ENCODE data around the gene USP15.

The USP15 gene

DNA sequence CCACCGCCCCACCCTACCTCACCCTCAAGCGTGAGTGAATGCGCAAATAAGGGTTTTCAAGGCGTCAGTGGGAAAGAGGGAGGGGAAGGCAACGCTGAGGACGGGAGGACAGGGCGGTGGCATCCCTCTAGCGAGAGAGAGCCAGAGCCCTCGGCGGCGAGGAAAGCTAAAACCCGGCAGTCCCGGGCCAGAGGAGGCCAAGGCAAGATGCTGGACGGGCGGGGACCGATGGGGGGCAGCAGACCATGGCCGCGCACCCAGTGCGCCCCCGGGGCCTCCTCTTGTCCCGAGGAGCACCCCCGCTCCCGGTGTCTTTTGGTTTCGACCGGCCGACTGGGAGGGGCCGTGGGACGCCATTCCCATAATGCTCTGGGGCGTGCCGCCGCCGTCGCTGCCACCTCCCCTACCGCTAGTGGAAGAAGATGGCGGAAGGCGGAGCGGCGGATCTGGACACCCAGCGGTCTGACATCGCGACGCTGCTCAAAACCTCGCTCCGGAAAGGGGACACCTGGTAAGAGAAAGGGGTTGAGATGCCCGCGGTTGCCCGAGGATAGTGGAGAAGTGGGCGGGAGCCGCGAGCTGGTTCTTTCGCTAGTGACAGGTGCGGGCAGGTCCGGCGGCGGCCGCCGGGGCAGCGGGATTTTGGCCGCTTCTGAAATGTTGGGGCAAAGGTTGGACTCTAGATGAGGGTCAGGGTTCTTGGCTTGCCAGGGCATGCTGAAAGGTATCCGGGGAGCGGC is at the start of gene USP15:
Gene USP15, plus strand, starts transcription at position 412 of the 740 bp plus-strand sequence. Its CDS starts 11 bp downstream, at position 423.
- DNase-seq (ENCODE audit: low read depth in 2 of 2), result peak; percentile 93 to 94

DNA sequence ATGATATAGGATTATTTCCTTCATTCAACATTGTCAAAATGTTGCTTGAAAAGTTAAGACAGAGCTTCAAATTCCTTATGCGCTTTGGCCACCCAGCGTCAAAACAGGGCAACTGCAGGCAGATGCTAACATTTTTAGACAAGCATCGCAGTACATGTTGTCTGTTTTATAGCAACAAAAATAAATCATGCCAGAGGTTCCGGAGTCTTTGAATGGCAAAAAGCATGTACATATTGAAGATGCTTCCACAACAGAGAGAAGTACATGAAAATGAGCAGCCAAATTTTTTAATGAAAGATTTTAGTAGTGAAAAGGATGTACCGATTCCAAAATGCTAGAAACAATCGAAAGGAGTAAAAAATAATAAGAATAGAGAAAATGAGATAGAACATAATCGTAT is 49.8 kb upstream of the USP15 start:
- DNase-seq (ENCODE audit: low read depth in 2 of 2), result no peak

DNA sequence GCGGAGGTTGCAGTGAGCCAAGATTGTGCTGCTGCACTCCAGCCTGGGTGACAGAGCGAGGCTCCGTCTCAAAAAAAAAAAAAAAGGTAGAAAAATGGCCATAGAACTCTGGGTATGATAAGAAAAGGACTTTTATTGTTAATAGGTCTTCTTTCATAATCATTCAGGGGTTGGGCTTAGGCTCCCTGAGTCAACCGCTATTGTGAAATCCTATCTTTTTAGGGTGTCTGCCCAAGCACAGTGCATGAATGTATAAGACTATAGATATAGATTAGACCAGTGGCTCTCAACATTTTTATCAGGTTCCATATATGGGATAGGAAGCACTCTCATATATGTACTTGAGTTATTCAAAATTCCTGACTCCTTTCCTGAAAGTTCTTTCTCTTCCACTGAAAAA is 48.7 kb upstream of the USP15 start:
- no peak for DNase-seq (ENCODE audit: low read depth in 2 of 2)

DNA sequence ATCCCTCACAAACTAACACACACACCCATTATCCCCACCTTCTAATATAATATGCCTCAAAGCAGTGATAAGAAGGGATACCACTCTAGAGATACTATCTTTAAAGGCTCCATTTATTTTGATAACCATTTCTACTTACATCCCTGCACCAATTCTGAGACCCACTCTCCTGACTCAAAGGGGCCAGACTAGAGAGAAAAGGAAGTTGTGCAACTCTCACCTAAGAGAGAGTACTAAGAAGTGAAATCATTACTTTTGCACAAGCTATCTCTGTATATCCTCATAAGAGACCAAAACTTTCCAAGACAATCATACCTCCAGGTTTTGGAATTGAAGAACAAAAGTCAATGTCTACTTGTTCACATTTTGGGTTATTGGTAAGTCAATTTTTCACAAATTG is 45.4 kb upstream of the USP15 start:
- DNase-seq (ENCODE audit: low read depth in 2 of 2), result no peak

DNA sequence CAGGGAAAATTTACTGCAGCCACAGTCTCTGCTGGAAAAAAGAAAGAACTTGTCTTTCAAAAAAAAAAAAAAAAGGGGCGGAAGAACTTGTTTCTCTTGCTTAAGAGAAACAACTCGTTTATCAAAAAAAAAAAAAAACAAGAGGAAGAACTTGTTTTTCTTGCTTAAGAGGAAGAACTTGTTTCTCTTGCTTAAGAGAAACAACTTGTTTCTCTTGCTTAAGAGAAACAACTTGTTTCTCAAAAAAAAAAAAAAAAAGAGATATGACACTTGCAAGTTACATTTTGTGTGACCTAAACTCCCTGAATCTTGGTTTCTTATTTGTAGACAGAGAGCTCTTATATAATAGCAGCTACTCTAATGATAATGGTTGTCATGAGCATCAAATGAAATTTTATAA is 44.7 kb upstream of the USP15 start:
- no peak for DNase-seq (ENCODE audit: low read depth in 2 of 2)

DNA sequence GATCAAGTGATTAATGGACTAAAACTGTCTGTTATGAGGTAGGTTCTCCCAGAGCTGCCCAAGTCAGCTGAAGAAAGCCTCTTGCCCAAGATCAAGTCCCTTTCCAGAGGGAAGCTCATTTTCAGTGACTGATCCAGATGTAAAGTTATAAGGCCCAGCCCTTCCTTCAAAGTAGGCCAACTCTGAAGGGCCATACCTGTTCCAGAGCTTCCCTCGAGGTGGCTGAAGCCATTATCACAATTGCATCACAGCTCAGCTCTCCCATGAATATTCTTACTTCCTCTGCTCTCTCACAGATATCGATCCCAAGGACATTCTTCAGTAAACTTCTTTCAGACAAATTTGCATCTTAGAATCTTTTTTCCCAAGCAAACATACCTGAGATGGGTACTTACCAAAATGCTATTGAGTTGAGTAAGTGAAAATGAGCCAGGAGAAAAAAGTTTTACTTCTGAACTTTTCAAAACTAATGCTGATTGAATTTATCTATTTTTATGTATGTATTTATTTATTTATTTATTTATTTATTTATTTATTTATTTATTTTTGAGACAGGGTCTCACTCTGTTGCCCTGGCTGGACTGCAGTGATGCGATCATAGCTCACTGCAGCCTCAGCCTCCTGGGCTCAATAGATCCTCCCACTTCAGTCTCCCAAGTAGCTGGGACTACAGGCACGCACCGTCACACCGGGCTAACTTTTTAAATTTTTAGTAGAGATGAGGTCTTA is 42.6 kb upstream of the USP15 start:
- no peak for DNase-seq (ENCODE audit: low read depth in 2 of 2)

DNA sequence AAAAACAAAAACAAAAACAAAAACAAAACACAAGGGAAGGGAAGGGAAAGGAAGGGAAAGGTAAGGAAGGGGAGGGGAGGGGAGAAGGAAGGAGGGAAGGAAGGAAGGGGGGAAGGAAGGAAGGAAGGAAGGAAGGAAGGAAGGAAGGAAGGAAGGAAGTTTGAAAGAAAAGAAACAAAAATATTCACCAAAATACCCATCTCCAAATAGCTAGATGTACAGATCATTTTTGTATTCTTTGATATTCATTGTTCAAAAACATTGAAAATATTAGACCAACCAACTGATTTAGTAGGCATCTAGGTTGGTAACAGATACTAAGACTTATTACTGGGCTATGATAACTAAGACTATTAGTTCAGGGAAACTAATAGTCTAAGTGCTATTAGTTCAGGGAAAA is 39.1 kb upstream of the USP15 start:
- no peak for DNase-seq (ENCODE audit: low read depth in 2 of 2)

DNA sequence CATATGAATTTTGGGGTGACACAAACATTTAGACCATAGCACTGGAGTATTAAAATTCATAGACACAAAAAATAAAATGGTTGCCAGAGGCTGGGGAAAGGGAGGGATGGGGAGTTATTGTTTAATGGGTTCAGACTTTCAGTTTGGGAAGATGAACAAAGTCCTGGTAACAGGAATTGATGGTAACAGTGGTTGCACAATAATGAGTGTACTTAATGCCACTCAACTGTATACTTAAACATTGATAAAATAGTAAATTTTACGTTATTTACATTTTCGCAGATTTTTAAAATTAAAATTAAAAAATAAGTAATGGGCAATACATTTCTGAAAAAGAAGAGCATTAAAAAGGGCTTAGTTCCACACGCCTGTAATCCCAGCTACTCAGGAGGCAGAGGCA is 35.6 kb upstream of the USP15 start:
- no peak for DNase-seq (ENCODE audit: low read depth in 2 of 2)

DNA sequence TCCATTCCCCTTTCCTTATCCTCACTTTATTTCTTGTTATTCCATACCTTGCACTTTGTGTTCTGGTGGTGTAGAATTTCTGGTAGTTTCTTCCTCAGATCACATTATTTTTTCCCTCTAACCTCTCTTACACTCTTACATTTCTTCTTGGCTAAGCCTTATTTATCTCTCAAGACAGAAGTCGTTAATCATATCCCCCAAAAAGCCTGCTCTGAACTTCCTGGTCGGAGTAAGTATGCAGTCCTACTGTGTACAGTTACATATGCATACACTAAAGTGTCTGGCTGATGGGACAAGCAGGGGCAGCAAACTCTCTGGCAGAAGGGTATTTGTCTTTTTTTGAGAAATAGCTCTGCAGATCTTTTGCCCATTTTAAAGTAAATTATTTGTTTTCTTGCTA is 33.1 kb upstream of the USP15 start:
- no peak for DNase-seq (ENCODE audit: low read depth in 2 of 2)

DNA sequence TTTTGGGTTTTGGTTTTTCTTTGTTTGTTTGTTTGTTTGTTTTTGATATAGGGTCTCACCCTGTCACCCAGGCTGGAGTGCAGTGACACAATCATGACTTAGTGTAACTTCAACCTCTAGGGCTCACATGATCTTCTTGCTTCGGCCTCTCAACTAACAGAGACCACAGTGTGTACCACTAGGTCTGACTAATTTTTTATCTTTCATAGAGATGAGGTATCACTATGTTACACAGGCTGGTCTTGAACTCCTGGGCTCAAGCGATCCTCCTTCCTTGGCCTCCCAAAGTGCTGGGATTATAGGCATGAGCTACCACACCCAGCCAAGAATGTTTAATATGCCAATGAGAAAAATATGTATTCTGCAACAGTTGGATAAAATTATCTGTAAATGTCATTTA is 29.6 kb upstream of the USP15 start:
- DNase-seq (ENCODE audit: low read depth in 2 of 2), result no peak

DNA sequence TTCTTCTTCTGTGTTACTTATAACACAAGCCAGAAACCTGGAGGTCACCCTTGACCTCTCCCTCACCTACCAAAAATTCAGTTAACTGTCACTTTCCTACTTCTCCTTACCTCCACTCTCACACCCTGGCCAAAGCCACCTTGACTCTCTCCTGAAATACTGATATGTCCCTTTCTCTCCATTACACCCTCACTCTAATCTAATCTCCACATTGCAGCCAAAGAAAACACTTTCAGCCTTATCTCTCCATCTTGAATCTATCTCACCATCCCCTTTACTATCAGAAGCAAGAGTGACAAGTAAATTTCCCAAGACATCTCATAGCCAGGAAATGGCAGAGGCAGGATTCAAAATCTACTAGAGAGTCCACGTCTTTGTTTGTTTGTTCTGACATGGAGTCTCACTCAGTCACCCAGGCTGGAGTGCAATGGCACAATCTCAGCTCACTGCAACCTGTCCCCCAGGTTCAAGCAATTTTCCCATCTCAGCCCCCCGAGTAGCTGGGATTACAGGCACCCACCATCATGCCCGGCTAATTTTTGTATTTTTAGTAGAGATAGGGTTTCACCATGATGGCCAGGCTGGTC is 28.0 kb upstream of the USP15 start:
- no peak for DNase-seq (ENCODE audit: low read depth in 2 of 2)

DNA sequence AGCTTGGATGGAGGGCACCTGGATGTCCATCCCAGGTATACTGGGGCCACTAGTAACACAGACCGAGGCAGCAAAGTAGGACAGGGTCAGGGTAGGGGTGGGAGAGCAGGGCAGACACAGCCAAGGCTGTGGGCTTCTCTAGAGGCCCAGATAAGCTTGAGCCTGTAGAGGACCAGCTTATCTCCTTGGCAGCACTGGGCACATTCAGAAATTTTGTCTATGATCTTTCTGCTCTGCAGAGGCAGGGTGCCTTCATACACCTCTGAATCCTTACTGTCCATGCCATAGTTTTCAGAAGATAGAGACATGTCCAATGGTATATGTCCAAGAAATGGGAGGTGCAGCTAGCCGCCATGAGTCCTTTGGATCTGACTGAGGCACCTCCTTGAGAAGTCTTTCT is 26.4 kb upstream of the USP15 start:
- DNase-seq (ENCODE audit: low read depth in 2 of 2), result no peak

DNA sequence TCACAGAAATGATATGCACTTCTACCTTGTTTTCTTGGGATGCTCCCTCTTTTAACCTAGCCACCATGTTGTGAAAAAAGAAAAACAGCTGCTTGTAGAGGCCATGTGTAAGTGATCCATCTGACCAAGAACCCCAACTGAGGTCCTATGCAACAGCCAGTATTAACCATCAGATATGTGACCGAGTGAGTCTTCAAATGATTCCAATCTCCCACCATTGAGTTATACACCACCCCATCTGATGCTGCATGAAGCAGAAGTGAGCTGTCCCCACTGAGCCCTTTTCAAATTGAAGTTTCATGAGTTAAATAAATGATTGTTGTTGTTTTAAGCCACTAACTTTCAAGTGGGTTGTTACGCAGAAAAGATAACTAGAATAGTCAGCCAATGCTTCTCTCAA is 20.6 kb upstream of the USP15 start:
- DNase-seq (ENCODE audit: low read depth in 2 of 2), result no peak

DNA sequence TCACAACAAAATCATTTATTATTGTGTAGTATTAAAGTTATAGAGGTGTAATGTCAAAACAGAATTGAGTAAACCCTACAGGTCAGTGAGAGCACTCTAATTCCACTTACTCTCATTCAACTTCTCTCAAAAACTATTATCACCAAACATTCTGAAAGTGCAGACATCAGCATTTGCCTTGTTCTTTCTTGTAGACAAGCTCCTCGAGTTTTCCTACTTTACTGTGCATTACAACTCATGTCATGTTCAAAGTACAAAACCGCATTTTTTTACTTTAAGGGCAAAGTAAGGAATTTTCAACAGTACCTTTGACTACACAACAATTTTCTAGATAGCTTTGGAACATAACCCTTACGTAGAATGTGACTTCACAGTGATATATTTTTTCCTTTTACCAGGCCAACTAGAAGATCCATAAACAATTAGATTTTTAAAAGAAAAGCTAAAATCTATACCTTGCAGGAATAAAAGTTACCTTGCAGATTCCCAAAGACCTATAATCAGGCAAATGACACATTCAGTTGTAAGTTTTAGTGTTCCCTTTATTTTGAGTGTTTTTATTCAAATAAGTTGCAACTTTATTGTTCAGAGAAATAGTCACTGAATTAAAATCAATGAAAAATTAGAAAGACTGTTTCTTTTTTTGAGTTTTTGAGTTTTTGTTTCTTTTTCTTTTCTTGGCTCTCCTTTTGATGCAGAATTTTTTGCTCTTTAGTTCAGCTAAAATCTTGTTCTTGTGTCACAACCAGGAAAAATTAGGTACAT is 12.7 kb upstream of the USP15 start:
- no peak for DNase-seq (ENCODE audit: low read depth in 2 of 2)

DNA sequence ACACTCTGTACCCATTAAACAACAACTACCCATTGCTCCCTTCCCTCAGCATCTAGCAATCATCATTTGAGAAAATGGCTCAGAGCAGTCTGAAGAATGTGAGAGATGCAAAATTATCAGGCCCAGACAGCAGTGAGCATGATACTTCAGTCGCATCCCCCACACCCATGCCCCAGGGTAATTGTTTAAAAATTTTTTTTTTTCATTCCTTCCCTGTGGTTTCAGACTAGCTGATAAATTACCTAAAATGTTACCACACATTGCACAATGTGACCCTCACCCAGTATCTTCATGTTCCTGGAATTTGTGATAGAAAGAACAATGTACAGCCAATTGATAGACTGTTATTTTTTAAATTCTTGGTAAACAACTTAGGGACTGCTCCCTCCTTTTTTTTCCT is 11.3 kb upstream of the USP15 start:
- no peak for DNase-seq (ENCODE audit: low read depth in 2 of 2)

DNA sequence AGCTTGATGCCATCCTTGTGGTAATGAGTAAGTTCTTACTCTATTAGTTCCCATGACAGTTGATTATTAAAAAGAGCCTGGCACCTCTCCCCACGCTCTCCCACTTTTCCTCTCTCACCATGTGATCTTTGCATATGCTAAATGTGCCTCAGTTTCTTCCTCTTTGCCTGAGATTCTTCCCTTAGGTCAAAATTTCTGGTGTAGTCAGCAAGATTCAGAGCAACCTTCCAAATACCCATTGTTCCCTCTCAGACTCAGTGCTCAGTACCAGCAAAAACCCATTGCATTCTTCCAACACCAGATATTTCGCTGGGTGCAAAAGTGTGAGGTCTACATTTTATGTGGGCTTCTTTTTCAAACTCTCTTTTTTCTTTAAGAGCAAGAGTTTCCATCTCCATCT is 10.8 kb upstream of the USP15 start:
- DNase-seq (ENCODE audit: low read depth in 2 of 2), result no peak

DNA sequence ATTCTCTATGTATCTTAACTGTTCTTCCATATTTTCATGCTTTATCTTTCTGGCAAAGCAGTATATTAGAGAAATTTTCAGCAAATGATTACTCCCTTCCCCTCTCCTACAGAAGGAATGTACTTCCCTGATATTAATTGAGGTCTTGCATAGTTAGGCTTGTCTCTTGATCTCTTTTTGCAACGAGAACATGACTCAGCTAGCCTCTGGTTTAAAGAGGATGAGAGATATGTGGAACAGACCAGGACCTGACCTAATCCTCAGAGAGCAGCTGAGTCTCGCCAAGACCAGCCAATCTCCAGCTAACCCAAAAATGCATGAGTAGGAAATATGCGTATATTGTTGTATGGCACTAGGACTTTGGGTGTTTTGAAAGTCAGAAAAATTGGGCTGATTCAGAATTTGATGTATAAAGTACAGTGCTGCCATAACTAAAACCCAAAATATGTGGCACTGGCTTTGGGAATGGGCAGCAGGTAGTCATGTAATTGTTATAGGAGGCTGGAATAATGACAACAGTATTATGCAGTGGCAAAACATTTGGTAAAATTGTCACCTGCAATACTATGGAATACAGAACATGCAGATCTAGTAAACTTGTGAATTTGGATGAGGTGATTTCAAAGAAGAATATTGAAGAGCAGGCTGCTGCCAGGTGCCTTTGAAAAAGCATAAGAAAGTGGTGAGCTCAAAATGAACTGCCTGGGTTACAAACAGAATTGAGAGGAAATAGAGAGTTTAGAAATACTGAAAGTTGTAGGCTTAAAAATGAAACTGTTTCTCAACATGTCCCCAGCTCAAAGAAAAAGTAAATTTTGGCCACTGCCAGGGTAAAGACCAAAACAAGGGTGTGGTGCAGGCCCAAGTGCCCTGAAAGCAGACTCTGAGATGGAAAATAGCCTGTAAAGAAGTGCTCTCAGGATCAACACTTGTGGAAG is 9.3 kb upstream of the USP15 start:
- DNase-seq (ENCODE audit: low read depth in 2 of 2), result no peak

DNA sequence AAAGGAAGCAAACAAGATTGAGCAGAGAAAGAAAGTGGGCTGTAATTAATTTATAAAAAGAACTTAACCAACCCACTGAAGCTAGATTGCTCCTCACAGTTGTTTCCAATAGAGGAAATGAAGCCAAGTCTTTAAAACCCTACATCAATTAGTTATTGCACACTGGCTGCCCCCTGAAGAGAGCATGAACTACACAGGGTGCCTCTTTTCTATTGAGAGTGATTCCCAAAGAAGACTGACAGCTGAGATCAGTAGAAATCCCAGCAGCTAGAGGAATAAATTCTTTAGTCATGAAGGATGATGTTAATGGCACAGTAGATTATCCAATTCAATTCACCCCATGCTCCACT is 8.6 kb upstream of the USP15 start:
- no peak for DNase-seq (ENCODE audit: low read depth in 2 of 2)

DNA sequence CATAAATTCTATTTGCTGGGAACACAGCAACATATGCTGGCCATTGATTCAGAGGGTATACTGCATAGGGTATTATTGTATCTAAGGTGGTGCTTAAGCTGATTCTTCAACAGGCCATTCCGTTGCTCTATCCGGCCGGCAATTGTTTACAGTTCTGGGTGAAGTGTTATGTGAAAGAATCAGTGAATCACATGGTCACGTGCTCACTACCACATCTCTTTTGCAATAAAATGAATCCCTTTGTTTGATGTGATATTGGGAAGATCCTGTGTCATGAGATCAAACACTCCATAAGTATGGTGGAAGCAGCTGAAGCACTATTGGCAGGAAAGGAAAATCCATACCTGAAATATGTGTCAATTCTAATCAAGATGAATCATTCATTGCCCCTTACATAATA is 7.6 kb upstream of the USP15 start:
- DNase-seq (ENCODE audit: low read depth in 2 of 2), result no peak

DNA sequence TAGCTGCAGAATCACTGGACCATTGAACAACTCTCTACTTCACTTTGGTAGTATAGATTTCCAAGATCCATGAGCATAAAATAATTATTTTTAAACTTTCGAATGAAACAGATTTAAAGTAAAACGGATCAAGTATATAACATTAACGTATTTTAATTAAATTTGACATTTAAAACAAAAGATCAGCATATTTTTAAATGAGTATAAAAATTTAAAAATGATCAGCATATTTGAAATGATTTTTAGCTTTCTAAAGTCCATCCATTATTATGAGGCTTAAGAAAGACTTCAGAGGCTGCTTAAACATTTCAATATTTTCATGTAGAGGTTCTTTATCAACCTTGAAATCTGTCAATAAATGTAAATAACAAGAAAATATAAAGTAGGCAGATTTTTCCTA is 5.2 kb upstream of the USP15 start:
- no peak for DNase-seq (ENCODE audit: low read depth in 2 of 2)

DNA sequence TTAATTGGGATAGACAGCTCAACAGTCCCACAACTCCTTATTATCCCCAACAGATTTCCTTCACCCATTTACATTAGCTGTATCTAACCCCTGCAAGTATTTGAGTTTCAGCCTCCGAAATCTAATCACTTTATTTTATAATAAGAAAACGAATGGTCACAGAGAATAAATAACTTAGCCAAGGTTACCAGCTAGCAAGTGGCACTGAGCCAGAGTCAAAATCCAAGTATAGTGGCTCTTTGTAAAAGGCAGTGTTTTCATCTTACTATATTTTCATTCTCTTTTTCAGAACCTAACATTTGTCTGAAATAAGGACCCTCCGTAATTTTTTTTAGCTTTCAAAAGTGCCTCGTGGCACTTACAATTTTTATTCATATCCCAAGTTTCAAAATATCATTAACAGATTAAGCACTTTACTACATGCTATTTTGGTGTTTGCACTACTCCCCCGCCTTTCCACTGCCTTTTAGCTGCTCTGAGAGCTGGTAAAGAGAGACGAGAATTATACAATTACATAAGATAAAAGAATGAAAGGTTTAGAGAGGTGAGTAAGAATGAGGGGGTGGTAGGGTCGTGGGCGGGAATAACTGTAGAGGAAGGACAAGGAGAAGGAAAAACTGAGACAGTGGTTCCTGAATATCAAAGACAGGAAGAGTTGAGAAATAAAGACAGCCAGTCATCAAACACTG is 3.7 kb upstream of the USP15 start:
- no peak for DNase-seq (ENCODE audit: low read depth in 2 of 2)

Data from stimulated activated CD8-positive, alpha-beta memory T cell treated with anti-CD3 and anti-CD28 coated beads, Interleukin-15, amount 100 ng/mL, for 48 hours (primary cell).